ENCODE measurements around the gene SLC25A51. TPM values are rescaled to one million over a fixed set of nuclear protein-coding genes. Genes with fewer than 3 reads are reported as not detected.
A peak's percentile ranks its signal among the peaks of the same experiment; 100 is the strongest.

Gene SLC25A51
- polyA plus RNA-seq, 1 donor (not counting 4 experiments of a cell fraction or from before 2014, with no cell fraction given), result 22.2 TPM

DNA sequence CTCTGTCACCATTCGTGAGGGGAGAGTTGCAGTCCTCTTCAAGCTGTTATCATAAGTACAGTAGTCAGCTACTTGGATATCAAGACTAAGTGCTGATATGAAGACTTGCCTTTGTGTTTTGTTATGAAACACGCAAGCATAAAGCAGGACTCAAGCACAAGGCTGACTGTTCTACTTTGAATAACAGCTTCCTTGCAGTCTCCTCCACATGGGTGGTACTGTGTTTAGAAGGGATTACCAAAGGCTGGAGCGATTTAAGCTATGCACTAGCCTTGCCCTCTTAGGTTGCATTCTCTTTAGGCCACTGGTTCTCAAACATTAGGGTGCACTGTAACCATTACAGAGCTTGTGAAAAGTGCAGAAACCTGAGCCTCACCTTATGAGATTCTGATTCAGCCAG is 41.4 kb downstream of the SLC25A51 start:
- H3K9me1 ChIP-seq (ENCODE audit: control insufficient read depth, extremely low read depth, insufficient read depth, low read length), result no peaks in the 10 kb centered on the region
- no peaks in the 10 kb centered on the region for H3K27me3 ChIP-seq (ENCODE audit: control insufficient read depth, extremely low read depth, insufficient read depth, low read length)
- H4K20me1 ChIP-seq (ENCODE audit: control insufficient read depth, extremely low read depth, insufficient read depth, low read length), result no peaks in the 10 kb centered on the region
- no peak overlapping the region for H2AFZ ChIP-seq (ENCODE audit: control insufficient read depth, low read length)
- peaks cover 16 to 19% of the 10 kb centered on the region in 2 experiments for H3K36me3 ChIP-seq (ENCODE audit: control insufficient read depth in 2 of 2, extremely low read depth in 1 of 2, insufficient read depth in 2 of 2, low read length in 2 of 2)
- H3K4me2 ChIP-seq (ENCODE audit: control insufficient read depth, extremely low read depth, insufficient read depth, low read depth, low read length), result no peak overlapping the region
- TF ChIP-seq EZH2 (IDR thresholded peaks at IDR 0.05; ENCODE audit: low read length) (no peak), CTCF (optimal IDR thresholded peaks at IDR 0.05 in 1 of 3, IDR thresholded peaks at IDR 0.05 in 1 of 3, conservative IDR thresholded peaks at IDR 0.05 in 1 of 3; ENCODE audit: extremely low read depth in 1 of 3, insufficient read depth in 2 of 3, low read length in 3 of 3) (no peak)
- FAIRE-seq (peak; percentile 48), DNase-seq (ENCODE audit: low read depth, low spot score) (no peak)
- no peaks in the 10 kb centered on the region for H3K9me3 ChIP-seq (ENCODE audit: control insufficient read depth, low read depth, low read length)
- H3K27ac ChIP-seq (ENCODE audit: control insufficient read depth, insufficient read depth, low read length), result no peak overlapping the region
- H3K4me1 ChIP-seq (ENCODE audit: control insufficient read depth, extremely low read depth, insufficient read depth, low read length), result no peaks in the 10 kb centered on the region
- H3K9ac ChIP-seq (ENCODE audit: control insufficient read depth, extremely low read depth, insufficient read depth, low read length), result no peak overlapping the region
- H3K79me2 ChIP-seq (ENCODE audit: control insufficient read depth, insufficient read depth, low read length), result no peaks in the 10 kb centered on the region
- dilution Hi-C loops (cut with MboI; ENCODE audit: extremely low pct_ligation_motif_present, low sequenced_read_pairs), result no loop called here
- no peak overlapping the region for H3K4me3 ChIP-seq (ENCODE audit: control insufficient read depth in 2 of 3, extremely low read depth in 1 of 3, insufficient read depth in 2 of 3, low read depth in 1 of 3, low read length in 3 of 3)

DNA sequence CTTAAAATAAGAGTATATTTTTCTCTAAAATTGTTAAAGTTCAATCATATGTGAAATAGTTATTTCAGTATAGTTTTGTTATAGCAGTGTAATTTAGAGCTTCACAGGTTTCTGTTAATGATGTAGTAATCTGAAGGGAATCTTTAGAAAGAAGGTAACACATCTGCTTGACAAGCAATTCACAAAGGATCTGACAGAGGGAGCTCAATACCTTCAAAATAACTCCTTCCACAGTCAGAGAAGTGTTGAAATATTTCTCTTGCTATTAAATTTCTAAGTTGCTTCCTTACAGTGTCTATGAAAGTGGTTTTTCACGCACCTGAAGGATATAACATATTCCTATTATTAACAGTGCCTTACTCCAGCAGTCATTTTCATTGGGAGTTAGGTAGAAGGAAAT is 44.9 kb downstream of the SLC25A51 start:
- Histone ChIP-seq H4K20me1 (ENCODE audit: control insufficient read depth, extremely low read depth, insufficient read depth, low read length) (no peaks in the 10 kb centered on the region), H3K4me3 (ENCODE audit: control insufficient read depth in 2 of 3, extremely low read depth in 1 of 3, insufficient read depth in 2 of 3, low read depth in 1 of 3, low read length in 3 of 3) (no peak overlapping the region), H3K9me3 (ENCODE audit: control insufficient read depth, low read depth, low read length) (no peaks in the 10 kb centered on the region), H3K9me1 (ENCODE audit: control insufficient read depth, extremely low read depth, insufficient read depth, low read length) (no peaks in the 10 kb centered on the region), H3K36me3 (ENCODE audit: control insufficient read depth in 2 of 2, extremely low read depth in 1 of 2, insufficient read depth in 2 of 2, low read length in 2 of 2) (peaks cover 13 to 20% of the 10 kb centered on the region in 2 experiments), H3K9ac (ENCODE audit: control insufficient read depth, extremely low read depth, insufficient read depth, low read length) (no peak overlapping the region), H2AFZ (ENCODE audit: control insufficient read depth, low read length) (no peak overlapping the region), H3K4me1 (ENCODE audit: control insufficient read depth, extremely low read depth, insufficient read depth, low read length) (no peaks in the 10 kb centered on the region), H3K27ac (ENCODE audit: control insufficient read depth, insufficient read depth, low read length) (no peak overlapping the region), H3K79me2 (ENCODE audit: control insufficient read depth, insufficient read depth, low read length) (no peaks in the 10 kb centered on the region), H3K27me3 (ENCODE audit: control insufficient read depth, extremely low read depth, insufficient read depth, low read length) (no peaks in the 10 kb centered on the region), H3K4me2 (ENCODE audit: control insufficient read depth, extremely low read depth, insufficient read depth, low read depth, low read length) (no peak overlapping the region)
- DNase-seq (ENCODE audit: low read depth, low spot score), result no peak
- no peak for FAIRE-seq
- dilution Hi-C loops (cut with MboI; ENCODE audit: extremely low pct_ligation_motif_present, low sequenced_read_pairs), result no loop called here
- TF ChIP-seq EZH2 (IDR thresholded peaks at IDR 0.05; ENCODE audit: low read length) (no peak), CTCF (optimal IDR thresholded peaks at IDR 0.05 in 1 of 3, IDR thresholded peaks at IDR 0.05 in 1 of 3, conservative IDR thresholded peaks at IDR 0.05 in 1 of 3; ENCODE audit: extremely low read depth in 1 of 3, insufficient read depth in 2 of 3, low read length in 3 of 3) (no peak)

Measured in keratinocyte (primary cell).